ENCODE measurements around the gene DUSP21. TPM values are rescaled to one million over a fixed set of nuclear protein-coding genes. Genes with fewer than 3 reads are reported as not detected.
A peak's percentile ranks its signal among the peaks of the same experiment; 100 is the strongest.

DUSP21 gene
- total RNA-seq, 2 donors from 2014 or later = not detected

DNA sequence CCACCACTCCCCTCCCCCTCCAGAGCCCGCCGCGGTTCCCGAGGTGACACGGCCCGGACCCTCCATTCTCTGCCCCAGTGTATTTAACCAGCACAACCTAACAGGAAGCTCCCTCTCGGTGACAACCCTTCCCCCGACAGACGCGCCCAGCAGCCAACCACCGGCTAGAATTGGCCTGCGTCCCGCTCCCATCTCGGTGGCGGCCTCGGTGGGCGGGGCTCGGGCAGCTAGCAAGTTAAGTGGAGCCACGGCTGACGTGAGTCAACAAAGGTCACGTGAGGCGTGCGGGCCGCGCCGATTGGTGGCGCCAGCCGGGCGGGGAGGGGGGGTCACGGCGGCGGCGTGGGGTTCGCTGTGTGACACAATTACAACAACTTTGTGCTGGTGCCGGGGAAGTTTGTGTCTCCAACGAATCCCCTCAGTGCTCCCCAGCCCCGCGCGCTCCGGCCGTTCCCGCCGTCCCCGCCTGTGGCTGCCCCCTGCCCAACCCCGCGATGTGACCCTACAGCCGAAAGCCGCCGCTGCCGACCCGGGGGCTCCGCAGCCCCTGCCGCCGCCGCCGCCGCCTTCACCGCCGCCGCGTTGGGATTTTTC lies 29.1 kb downstream of the DUSP21 start, which contains the start of gene KDM6A:
Gene KDM6A (plus strand): TSS at position 368 of the 594 bp plus-strand sequence. CDS start 364 bp downstream, outside the sequence.
- H3K27ac ChIP-seq = peak within 1 kb of the TSS; percentile 99
- TF ChIP-seq, protein P1, sequence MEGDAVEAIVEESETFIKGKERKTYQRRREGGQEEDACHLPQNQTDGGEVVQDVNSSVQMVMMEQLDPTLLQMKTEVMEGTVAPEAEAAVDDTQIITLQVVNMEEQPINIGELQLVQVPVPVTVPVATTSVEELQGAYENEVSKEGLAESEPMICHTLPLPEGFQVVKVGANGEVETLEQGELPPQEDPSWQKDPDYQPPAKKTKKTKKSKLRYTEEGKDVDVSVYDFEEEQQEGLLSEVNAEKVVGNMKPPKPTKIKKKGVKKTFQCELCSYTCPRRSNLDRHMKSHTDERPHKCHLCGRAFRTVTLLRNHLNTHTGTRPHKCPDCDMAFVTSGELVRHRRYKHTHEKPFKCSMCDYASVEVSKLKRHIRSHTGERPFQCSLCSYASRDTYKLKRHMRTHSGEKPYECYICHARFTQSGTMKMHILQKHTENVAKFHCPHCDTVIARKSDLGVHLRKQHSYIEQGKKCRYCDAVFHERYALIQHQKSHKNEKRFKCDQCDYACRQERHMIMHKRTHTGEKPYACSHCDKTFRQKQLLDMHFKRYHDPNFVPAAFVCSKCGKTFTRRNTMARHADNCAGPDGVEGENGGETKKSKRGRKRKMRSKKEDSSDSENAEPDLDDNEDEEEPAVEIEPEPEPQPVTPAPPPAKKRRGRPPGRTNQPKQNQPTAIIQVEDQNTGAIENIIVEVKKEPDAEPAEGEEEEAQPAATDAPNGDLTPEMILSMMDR (IDR thresholded peaks at IDR 0.05) = no peak
- DNase-seq = peak; percentile 100
- H3K36me3 ChIP-seq = no peaks in the 10 kb centered on the region
- intact Hi-C loops (cut with DNase I) = loop anchor here (10.0 kb wide), 1 partner anchor 192 kb away; no protein-coding TSS in a partner anchor
- H3K9ac ChIP-seq (ENCODE audit: low read depth in 2 of 2, low read length in 2 of 2) = peak within 1 kb of the TSS; percentile 92 to 95
- H3K9me3 ChIP-seq = no peaks in the 10 kb centered on the region
- no peaks in the 10 kb centered on the region for H3K27me3 ChIP-seq
- peaks cover 9% of the 10 kb centered on the region for H3K4me1 ChIP-seq
- peak within 1 kb of the TSS; percentile 93 for H3K4me3 ChIP-seq

DNA sequence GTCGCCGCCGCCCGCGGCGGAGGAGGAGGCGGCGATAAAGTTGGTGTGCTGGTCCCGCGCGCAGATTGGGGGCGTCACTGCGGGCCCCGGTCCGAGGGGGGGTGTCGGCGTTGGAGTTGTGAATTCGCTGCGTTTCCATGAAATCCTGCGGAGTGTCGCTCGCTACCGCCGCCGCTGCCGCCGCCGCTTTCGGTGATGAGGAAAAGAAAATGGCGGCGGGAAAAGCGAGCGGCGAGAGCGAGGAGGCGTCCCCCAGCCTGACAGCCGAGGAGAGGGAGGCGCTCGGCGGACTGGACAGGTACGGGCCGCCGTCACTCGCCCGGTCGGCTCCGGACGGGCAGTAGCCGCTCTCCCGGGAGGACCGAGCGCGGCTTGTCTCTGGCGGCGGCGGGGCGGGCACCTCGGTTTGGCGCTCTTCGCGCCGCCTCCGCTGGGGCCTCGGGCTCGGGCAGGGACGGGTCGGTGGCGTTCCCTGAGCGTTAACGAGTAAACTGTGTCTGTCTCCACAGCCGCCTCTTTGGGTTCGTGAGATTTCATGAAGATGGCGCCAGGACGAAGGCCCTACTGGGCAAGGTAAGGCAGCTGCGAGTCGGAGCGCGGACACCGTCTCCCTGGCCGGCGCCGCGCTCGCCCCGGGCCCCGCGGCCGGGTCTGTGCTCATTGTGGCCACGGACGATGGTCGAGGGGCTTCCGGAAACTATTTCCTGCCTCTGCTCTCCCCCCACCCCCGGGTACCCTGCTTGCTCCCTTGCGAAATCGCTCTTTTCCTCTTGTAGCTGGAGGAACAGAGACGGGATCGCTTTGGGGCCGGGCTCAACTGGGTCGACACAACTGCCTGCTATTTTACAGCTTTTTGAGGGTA lies 29.8 kb downstream of the DUSP21 start:
- intact Hi-C loops (cut with DNase I) = loop anchor here (10.0 kb wide), 1 partner anchor 191 kb away; no protein-coding TSS in a partner anchor
- Histone ChIP-seq H3K4me1 (peaks cover 12% of the 10 kb centered on the region), H3K4me3 (peak overlapping the region; percentile 93), H3K9ac (ENCODE audit: low read depth in 2 of 2, low read length in 2 of 2) (peak overlapping the region; percentile 91 to 95), H3K9me3 (no peaks in the 10 kb centered on the region), H3K36me3 (no peaks in the 10 kb centered on the region), H3K27me3 (no peaks in the 10 kb centered on the region), H3K27ac (peak overlapping the region; percentile 99)
- TF ChIP-seq, protein P1 (IDR thresholded peaks at IDR 0.05) = no peak
- peak; percentile 62 for DNase-seq

GRCh38 chrX:44874420-44875184 lies 30.8 kb downstream of the DUSP21 start:
- Histone ChIP-seq H3K4me3 (peak overlapping the region; percentile 93), H3K9ac (ENCODE audit: low read depth in 2 of 2, low read length in 2 of 2) (peak overlapping the region; percentile 91 to 95), H3K27ac (peak overlapping the region; percentile 99), H3K9me3 (no peaks in the 10 kb centered on the region), H3K4me1 (peaks cover 14% of the 10 kb centered on the region), H3K27me3 (no peaks in the 10 kb centered on the region), H3K36me3 (no peaks in the 10 kb centered on the region)
- intact Hi-C loops (cut with DNase I) = loop anchor here (10.0 kb wide), 1 partner anchor 190 kb away; no protein-coding TSS in a partner anchor
- TF ChIP-seq, protein P1 (IDR thresholded peaks at IDR 0.05) = no peak
- peak; percentile 66 for DNase-seq

- no peak for DNase-seq
- Histone ChIP-seq H3K4me3 (peak overlapping the region; percentile 93), H3K36me3 (no peaks in the 10 kb centered on the region), H3K9ac (ENCODE audit: low read depth in 2 of 2, low read length in 2 of 2) (no peak overlapping the region), H3K4me1 (peaks cover 14% of the 10 kb centered on the region), H3K27ac (peak overlapping the region; percentile 99), H3K9me3 (no peaks in the 10 kb centered on the region), H3K27me3 (no peaks in the 10 kb centered on the region)
- TF ChIP-seq, protein P1 (IDR thresholded peaks at IDR 0.05) = no peak
- intact Hi-C loops (cut with DNase I) = loop anchor here (10.0 kb wide), 1 partner anchor 190 kb away; no protein-coding TSS in a partner anchor
These were observed 31.3 kb downstream of the DUSP21 start for GRCh38 chrX:44875185-44875489.

DNA sequence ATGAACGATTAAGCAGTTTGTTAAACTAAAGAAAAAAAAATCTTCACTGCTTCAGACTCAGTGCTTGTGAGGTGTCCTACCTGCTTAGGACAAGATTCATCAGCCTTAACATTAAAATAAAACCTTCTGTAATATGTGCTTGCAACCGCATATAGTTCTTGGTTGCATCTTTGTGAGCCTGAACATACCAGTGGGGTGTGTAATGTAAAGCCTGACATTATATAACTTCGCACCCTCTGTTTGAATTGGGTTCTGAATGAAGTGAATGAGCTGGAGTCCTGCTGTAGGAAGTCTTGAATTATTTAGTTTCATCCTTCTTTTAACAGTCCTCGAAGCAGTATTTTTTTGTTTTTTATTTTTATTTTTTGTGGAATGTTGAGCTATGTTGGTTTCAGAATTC lies 32.3 kb downstream of the DUSP21 start:
- Histone ChIP-seq H3K27me3 (no peaks in the 10 kb centered on the region), H3K4me1 (peaks cover 14% of the 10 kb centered on the region), H3K9ac (ENCODE audit: low read depth in 2 of 2, low read length in 2 of 2) (no peak overlapping the region), H3K27ac (no peak overlapping the region), H3K36me3 (no peaks in the 10 kb centered on the region), H3K4me3 (no peak overlapping the region), H3K9me3 (no peaks in the 10 kb centered on the region)
- TF ChIP-seq, protein P1 (IDR thresholded peaks at IDR 0.05) = no peak
- no peak for DNase-seq
- intact Hi-C loops (cut with DNase I) = loop anchor here (10.0 kb wide), 1 partner anchor 189 kb away; no protein-coding TSS in a partner anchor
